GM12892 (cell line): ENCODE data around the gene ANKRD24.

ENCODE experiments used
- DNase-seq: peaks from one replicate; pipeline ENCODE4 v3.0.0; 2011; ENCODE audit not compliant: insufficient read length
- FAIRE-seq: peaks from 2 replicates; lab custom pipeline; 2011; peaks lifted over from hg19 to GRCh38; lab: Jason Lieb, UNC
- POLR2A ChIP-seq: IDR thresholded peaks from 2 replicates; pipeline ENCODE4 v1.6.1; 2011; ENCODE audit warnings: low read depth, low read length, control low read depth
- POLR2AphosphoS5 ChIP-seq: IDR thresholded peaks from 2 replicates; pipeline ENCODE4 v1.6.1; 2011; ENCODE audit warnings: low read depth, low read length, control low read depth
- TAF1 ChIP-seq: IDR thresholded peaks from 2 replicates; pipeline ENCODE4 v1.6.1; 2011; ENCODE audit warnings: low read depth, mild to moderate bottlenecking, control low read depth, low read length, borderline replicate concordance

The ANKRD24 gene

DNA sequence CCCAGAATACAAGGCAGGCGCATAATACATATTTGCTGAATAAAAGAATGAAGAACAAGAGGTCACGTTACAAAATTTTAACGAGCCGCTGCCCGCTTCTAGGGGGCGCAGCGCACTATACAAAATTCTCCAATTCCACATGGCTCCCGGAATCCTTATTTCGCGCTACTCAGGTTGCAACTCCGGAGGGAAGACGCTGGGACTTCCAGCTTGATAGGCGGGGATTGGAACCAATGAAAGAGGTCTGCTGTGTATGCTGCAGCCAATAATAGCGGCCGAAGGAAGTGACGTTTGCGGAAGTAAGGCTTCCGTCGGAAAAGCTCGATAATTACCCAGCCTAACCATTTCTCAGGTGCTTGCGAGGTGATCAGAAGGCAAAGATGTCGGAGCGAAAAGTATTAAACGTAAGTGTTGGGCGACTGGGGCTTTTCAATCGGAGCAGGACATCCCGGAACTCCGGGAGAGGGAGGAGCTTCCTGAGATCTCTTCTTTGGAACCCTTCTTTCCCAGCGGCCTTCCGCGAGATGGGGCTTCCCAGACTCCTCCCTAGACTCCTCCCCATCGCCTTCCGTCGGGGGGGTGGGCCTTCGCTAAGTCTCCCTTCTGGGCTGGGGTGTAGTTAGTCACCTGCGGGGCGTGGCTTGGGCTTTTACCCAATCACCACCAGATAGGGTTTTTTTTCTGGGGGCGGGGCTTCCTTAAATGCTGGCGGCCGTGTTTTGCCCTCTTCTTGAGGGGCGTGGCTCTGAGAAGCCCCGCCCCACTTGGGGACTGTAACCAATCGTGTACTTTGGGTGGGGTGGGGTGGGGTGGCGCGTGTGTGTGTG lies 64.5 kb downstream of the ANKRD24 start, which contains the start of gene YJU2:
YJU2 (plus strand) TSS at position 314 of the 827 bp plus-strand sequence; CDS start at position 381, 67 bp downstream.
- peak; percentile 98 for DNase-seq
- FAIRE-seq, result peak; percentile 88
- TF ChIP-seq TAF1 (peak; percentile 84; the same call in 1 of the 2 replicates), POLR2AphosphoS5 (peak; percentile 89), POLR2A (peak; percentile 92)

DNA sequence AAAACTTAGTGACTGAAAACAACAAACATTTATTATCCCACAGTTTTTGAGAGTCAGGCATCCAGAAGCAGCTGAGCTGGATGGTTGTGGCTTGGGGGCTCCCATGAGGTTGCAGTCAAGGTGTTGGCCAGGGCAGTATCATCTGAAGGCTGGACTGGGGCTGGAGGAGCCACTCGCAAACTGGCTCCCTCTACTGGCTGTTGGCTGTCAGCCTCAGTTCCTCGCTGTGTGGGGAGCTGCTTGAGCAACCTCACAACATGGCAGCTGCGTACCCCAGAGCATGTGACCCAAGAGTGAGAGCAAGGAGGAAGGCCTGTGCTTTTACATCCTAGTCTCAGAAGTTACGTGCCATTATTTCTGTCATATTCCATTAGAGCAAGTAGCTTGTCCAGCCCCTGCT lies 74.1 kb downstream of the ANKRD24 start:
- no peak for DNase-seq
- FAIRE-seq, result no peak
- TF ChIP-seq POLR2AphosphoS5, result no peak
- TF ChIP-seq POLR2A, result no peak
- no peak for TF ChIP-seq TAF1

DNA sequence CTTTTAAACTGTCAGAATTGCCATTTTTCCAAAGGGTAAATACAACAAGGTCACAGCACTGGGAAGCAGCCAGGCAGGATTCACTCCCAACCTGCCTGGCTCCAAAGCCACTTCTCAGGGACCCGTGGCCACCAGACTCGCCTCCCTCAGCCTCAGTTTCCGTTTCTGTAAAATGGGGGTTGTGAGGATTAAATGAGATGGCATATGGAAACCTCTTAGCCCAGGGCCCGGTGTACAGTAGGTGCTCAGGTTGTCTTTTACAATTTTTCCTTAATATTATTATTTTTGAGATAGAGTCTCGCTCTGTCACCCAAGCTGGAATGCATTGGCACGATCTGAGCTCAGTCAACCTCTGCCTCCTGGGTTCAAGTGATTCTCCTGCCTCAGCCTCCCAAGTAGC lies 74.5 kb downstream of the ANKRD24 start:
- FAIRE-seq (no peak), DNase-seq (no peak)
- no peak for TF ChIP-seq POLR2A
- TF ChIP-seq TAF1, result no peak
- TF ChIP-seq POLR2AphosphoS5, result no peak

GRCh38 chr19:4258181-4258580 lies 75.7 kb downstream of the ANKRD24 start:
- DNase-seq, result no peak
- FAIRE-seq, result no peak

GRCh38 chr19:4260613-4261191 lies 78.2 kb downstream of the ANKRD24 start:
- TF ChIP-seq TAF1, result no peak
- no peak for TF ChIP-seq POLR2A
- no peak for TF ChIP-seq POLR2AphosphoS5
- no peak for DNase-seq
- no peak for FAIRE-seq

More at GRCh38 chr19:4258181-4258580, 75.7 kb downstream of the ANKRD24 start:
- TF ChIP-seq POLR2AphosphoS5 (no peak), POLR2A (no peak), TAF1 (no peak)

DNA sequence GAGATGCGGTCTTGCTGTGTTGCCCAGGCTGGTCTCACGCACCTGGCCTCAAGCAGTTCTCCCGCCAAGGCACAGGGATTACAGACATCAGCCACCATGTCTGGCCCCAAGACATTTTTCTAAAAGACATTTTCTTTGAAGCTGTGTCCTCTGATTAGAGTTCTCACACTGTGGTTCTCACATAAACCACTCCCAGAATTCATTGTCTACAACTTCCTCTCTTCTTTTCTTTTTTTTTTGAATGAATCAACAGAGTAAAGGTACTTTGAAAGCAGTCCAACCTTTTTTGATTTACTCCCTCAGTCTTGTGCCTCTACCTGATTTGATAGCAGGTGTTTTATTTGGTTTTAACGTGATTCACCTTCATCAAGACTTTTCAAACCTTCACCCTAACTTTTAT lies 82.3 kb downstream of the ANKRD24 start:
- no peak for TF ChIP-seq POLR2AphosphoS5
- TF ChIP-seq POLR2A, result no peak
- no peak for TF ChIP-seq TAF1
- FAIRE-seq (no peak), DNase-seq (no peak)

GRCh38 chr19:4266253-4267000 lies 83.9 kb downstream of the ANKRD24 start:
- DNase-seq (no peak), FAIRE-seq (no peak)
- TF ChIP-seq POLR2A, result no peak
- TF ChIP-seq TAF1, result no peak
- no peak for TF ChIP-seq POLR2AphosphoS5

DNA sequence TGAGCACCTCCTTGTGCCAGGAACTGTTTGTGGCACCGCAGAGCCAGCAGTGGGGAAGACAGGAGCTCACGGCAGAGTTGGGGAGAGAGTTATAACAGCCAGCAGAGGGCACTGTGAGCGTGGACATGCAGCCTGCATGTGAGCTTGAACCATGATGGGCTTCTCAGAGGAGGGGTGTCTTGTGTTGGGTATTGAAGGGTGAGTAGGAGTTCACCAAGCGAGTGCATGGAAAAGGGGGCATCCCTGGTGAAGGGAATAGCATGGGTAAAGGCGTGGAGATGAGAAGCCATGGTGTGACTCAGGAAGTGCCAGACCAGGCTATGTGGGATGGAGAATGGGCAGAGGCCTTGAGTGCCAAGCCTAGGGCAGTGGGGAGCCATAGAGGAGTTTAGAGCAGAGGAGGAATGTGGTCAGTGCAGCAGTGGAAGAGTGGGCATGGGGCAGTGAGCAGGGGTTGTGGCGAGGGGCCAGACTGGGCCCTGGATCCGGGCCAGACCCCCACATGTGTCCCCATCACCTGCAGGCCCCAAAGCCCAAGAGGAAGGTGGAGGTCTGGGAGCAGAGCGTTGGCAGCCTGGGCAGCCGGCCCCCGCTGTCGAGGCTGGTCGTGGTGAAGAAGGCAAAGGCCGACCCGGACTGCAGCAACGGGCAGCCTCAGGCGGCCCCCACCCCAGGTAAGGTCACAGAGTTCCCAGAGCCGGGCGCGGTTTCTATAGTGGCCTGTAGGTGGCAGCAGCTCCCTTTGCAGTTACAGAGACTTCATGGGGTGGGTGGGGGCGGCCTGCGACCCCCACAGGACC lies 84.8 kb downstream of the ANKRD24 start:
- DNase-seq (peak; percentile 65), FAIRE-seq (peak; percentile 83)
- no peak for TF ChIP-seq POLR2A
- TF ChIP-seq TAF1, result no peak
- TF ChIP-seq POLR2AphosphoS5, result no peak

DNA sequence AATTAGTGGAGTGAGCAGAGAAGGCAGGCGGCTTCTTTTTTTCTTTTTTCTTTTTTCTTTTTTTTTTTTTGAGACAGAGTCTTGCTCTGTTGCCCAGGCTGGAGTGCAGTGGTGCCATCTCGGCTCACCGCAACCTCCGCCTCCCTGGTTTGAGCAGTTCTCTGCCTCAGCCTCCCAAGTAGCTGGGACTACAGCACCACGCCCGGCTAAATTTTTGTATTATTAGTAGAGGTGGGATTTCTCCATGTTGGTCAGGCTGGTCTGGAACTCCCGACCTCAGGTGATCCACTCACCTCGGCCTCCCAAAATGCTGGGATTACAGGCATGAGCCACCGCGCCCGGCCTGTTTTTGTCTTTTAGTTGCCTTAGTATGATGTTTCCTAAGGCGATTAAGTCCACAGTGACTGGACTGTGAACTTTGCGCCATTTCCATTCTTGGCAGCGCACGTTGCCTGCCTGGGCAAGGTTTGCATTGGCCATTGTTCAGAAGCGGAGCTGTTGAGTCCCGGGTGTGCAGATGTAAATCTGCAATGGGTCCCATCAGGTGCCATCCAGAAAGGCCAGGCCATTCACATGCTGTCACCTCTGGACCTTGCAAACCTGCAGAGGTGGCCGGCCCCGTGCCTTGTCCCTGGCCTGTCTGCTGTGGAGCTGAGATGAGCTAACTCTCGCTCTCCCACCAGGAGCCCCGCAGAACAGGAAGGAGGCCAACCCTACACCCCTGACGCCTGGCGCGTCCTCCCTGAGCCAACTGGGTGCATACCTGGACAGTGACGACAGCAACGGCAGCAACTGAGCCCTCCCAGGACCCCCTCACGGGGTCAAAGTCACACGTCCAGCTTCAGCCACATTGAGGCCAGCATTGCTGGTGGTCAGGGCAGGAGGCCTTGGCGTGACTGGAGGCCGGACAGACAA lies 85.7 kb downstream of the ANKRD24 start:
- DNase-seq, result no peak
- TF ChIP-seq POLR2A (no peak), TAF1 (no peak), POLR2AphosphoS5 (no peak)
- no peak for FAIRE-seq

DNA sequence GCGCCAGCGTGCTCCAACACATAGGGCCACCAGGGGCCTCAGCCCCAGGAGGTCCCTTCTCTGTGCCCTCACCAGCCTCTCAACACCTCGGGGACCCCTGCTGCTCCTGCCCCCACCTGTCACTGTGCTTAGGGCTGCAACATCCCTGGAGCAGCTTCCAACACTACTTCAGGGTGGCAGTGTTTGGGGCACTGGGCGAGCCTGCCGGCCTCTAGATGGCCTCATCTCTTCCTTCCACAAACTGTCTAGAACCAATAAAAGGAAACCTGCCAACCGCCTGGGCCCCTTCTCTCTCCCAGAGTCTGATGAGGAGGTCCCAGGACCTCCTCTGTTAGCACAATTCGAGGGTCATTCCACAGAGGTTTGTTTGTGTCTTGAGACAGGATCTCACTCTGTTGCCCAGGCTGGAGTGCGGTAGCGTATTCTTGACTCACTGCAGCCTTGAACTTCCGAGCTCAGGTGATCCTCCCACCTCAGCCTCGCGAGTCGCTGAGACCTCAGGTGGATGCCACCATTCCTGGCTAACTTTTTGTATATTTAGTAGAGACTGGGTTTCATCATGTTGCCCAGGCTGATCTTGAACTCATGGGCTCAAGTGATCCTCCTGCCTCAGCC lies 86.4 kb downstream of the ANKRD24 start:
- no peak for TF ChIP-seq POLR2AphosphoS5
- TF ChIP-seq TAF1, result no peak
- no peak for TF ChIP-seq POLR2A
- FAIRE-seq, result no peak
- DNase-seq, result no peak
